GM12875 (cell line): Measurements from ENCODE around the gene DDA1.

Experiments
- H3K4me3 ChIP-seq: one replicate; pipeline ENCODE4 v1.5.1; 2011; ENCODE audit warnings: low read depth, low read length, control low read depth
- TF ChIP-seq, protein P1 (sequence below): IDR thresholded peaks from 2 replicates; pipeline ENCODE4 v1.5.1; 2011; ENCODE audit warnings: low read depth, mild to moderate bottlenecking, control low read depth, inconsistent platforms, low read length, moderate library complexity, borderline replicate concordance; ENCODE audit not compliant: insufficient read depth

DDA1 gene

DNA sequence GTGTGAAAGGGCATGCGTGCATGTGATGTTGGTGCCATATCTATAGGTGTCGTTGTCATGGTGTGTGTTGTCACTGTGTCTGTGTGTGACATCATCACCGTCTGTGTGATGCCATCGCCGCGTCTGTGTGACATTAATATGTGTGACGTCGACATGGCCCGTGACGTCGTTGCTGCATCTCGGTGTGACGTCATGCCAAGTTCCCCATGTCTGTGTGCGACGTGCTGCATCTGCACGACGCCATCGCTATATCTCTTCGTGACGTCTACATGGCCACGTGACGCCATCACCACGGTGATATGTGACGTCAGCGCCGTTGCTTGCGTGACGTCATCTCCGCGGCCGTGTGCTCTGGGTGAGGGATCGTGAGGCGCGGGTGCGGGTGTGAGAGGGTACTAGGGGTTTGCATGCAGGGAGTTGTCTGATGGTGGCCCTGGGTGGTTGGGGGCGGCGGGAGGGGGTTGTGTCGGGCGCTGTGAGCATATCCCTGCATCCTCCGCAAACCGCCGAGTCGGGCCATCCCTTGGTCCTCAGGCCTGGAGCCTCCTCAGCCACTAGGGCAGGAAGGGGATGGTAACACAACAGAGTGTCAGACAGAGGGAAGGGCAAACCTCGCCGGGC, 42.6 kb downstream of the DDA1 start:
- no peak overlapping the region for H3K4me3 ChIP-seq
- TF ChIP-seq, protein P1, sequence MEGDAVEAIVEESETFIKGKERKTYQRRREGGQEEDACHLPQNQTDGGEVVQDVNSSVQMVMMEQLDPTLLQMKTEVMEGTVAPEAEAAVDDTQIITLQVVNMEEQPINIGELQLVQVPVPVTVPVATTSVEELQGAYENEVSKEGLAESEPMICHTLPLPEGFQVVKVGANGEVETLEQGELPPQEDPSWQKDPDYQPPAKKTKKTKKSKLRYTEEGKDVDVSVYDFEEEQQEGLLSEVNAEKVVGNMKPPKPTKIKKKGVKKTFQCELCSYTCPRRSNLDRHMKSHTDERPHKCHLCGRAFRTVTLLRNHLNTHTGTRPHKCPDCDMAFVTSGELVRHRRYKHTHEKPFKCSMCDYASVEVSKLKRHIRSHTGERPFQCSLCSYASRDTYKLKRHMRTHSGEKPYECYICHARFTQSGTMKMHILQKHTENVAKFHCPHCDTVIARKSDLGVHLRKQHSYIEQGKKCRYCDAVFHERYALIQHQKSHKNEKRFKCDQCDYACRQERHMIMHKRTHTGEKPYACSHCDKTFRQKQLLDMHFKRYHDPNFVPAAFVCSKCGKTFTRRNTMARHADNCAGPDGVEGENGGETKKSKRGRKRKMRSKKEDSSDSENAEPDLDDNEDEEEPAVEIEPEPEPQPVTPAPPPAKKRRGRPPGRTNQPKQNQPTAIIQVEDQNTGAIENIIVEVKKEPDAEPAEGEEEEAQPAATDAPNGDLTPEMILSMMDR = no peak

DNA sequence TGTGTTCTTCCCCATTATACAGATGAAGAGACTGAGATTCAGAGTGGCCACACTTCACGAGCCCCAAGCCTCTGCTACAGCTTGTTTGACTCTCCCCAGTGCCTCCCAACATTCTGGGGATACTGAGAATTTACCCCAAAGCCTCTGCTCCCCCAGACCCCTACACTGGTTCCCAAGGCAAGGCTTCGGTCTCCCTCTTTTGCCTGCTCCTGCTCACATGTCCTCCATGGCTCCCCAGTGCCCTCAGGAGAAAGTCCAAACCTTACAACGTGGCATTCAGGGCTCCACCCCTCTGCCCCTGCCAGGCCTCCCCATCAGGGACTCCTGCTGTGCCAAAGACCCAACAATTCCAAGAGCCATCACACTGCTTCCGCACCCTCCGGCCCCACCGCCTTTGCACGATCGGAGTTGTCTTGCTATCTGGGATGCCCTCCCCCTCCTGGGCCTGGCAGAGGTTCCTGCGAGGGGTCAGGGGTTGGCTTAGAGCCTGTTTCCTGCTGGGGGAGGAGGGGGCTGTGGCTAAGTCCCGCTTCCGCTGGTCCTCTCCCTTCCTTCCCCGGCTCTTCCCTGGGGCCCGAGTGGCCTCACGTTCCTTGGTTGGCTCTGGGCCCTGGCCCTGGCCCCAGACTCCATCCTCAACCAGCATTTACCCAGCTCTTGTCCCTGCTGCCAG, 43.4 kb downstream of the DDA1 start:
- TF ChIP-seq, protein P1 = no peak

DNA sequence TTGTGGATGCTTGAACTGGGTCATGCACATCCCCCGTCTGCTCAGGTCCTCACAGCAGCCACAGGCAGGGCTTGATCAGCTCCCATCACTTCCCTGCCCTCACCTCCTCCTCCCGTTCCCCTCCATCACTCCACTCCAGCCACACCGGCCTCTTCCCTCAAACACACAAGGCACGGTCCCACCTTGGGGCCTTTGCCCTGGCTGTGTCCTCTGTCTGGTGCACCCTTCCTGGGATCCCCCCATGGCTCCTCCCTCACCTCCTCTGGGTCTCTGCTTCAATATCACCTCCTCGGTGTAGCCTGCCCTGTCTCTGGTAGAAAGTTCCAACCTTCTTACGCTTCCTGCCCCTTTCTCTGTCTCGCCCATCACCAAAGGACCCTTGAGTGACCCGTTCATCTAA, 44.0 kb downstream of the DDA1 start:
- TF ChIP-seq, protein P1 = no peak
- H3K4me3 ChIP-seq = no peak overlapping the region

More for the DNA sequence above, 43.4 kb downstream of the DDA1 start:
- no peak overlapping the region for H3K4me3 ChIP-seq

DNA sequence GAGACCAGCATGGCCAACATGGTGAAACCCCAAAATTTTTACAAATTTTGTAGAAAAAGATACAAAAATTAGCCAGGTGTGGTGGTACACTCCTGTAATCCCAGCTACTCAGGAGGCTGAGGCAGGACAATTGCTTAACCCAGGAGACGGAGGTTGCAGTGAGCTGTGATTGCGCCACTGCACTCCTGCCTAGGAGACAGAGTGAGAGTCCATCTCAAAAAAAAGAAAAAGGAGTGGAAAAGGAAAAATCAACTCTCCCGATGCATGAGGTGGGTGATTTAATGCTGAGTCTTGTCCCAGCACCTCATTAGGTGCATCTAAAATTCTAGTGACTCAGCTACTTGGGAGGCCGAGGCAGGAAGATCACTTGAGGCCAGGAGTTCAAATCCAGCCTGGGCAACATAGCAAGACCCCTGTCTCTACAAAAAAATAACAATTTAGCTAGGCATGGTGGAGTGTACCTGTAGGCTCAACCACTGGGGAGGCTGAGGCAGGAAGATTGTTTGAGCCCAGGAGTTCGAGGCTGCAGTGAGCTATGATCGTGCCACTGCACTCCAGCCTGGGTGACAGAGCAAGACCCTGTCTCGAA, 47.8 kb downstream of the DDA1 start:
- no peak overlapping the region for H3K4me3 ChIP-seq
- TF ChIP-seq, protein P1 = no peak

DNA sequence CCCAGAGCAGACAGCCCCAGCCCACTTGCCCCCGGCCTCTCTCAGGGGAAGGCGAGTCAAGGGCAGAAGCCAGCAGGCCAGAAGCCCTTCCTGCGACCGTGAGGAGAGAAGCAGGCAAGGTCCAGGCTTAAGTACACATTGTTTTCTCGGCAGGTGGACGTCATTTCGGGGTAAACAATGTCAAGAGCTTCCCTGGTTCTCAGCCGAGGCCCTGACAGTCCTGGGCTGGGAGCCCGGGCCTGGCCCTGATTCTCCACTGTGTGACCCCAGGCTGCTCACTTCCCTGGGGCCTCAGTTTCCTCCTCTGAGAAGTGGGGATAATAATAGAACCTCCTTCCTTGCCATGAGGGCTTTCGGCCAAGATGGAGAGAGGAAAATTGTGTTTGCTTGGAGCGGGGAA, 48.4 kb downstream of the DDA1 start:
- TF ChIP-seq, protein P1 = no peak

DNA sequence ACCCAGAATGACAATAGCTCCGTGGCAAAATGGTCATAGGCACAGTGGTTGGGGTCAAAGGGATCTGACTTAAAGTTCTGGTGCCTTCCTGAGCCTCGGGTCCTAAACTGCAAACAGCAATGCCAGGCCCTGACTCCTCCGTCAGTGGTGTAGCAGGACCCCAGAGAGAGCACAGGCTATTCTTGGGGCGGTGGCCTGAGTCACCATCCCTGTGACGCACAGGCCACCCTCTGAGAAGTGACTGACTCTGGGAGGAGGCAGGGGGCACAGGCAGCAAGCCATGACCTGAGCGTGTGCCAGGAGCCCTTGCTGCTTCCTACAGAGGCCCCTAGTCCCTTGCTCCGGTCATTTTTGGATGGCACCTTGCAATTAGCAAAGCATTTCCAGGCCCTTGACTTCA, 49.0 kb downstream of the DDA1 start:
- no peak overlapping the region for H3K4me3 ChIP-seq

More for the DNA sequence above, 48.4 kb downstream of the DDA1 start:
- H3K4me3 ChIP-seq = no peak overlapping the region

More for the DNA sequence above, 49.0 kb downstream of the DDA1 start:
- TF ChIP-seq, protein P1 = no peak
